HUES64 (cell line): ENCODE results near the gene SF3A1.

Source experiments
- H3K27ac ChIP-seq: 2 replicates; pipeline ENCODE4 v1.7.0; 2013; ENCODE audit warnings: low read depth, low read length, inconsistent platforms
- H3K27me3 ChIP-seq: 2 replicates; pipeline ENCODE4 v1.6.1; 2013; ENCODE audit warnings: mild to moderate bottlenecking, low read length; ENCODE audit not compliant: insufficient read depth
- H3K36me3 ChIP-seq: 2 replicates; pipeline ENCODE4 v1.6.1; 2013; ENCODE audit warnings: mild to moderate bottlenecking, low read length; ENCODE audit not compliant: insufficient read depth
- H3K4me1 ChIP-seq: 2 replicates; pipeline ENCODE4 v1.6.1; 2013; ENCODE audit warnings: mild to moderate bottlenecking, low read length, moderate library complexity; ENCODE audit not compliant: insufficient read depth
- H3K4me3 ChIP-seq: 2 replicates; pipeline ENCODE4 v1.5.1; 2013; ENCODE audit warnings: mild to moderate bottlenecking, low read length, moderate library complexity
- H3K9ac ChIP-seq: 2 replicates; pipeline ENCODE4 v1.6.1; 2013; ENCODE audit warnings: mild to moderate bottlenecking, low read depth, low read length
- H3K9me3 ChIP-seq: 2 replicates; pipeline ENCODE4 v1.6.1; 2013; ENCODE audit warnings: low read depth, low read length; ENCODE audit not compliant: insufficient read depth
- WGBS: fragments of 150-250, 120-280 bp; methylation state at CpG from one replicate; pipeline ENCODE4 v1.1.7; 2013; ENCODE audit warnings: missing lambda C conversion rate; 5-methylcytosine and 5-hydroxymethylcytosine counted together

Gene SF3A1

GRCh38 chr22:30308518-30309230 lies 48.0 kb downstream of the SF3A1 start:
- Histone ChIP-seq H3K27me3 (no peaks in the 10 kb centered on the region), H3K36me3 (no peaks in the 10 kb centered on the region), H3K9me3 (no peaks in the 10 kb centered on the region), H3K9ac (no peak overlapping the region), H3K4me1 (peaks cover 9% of the 10 kb centered on the region; the same call in 1 of the 2 replicates), H3K27ac (no peak overlapping the region), H3K4me3 (no peak overlapping the region)
- WGBS = 92% methylated on average over 5 of the region's 5 CpGs

GRCh38 chr22:30308093-30308492 lies 48.6 kb downstream of the SF3A1 start:
- Histone ChIP-seq H3K9ac (no peak overlapping the region), H3K4me1 (peaks cover 9% of the 10 kb centered on the region; the same call in 1 of the 2 replicates), H3K27ac (no peak overlapping the region)

GRCh38 chr22:30307041-30307574 lies 49.6 kb downstream of the SF3A1 start:
- Histone ChIP-seq H3K9me3 (no peaks in the 10 kb centered on the region), H3K9ac (no peak overlapping the region), H3K36me3 (no peaks in the 10 kb centered on the region), H3K27ac (no peak overlapping the region), H3K4me3 (no peak overlapping the region), H3K27me3 (no peaks in the 10 kb centered on the region), H3K4me1 (peaks cover 9% of the 10 kb centered on the region; the same call in 1 of the 2 replicates)
- WGBS = 93% methylated on average over 4 of the region's 4 CpGs

More at GRCh38 chr22:30308093-30308492, 48.6 kb downstream of the SF3A1 start:
- H3K4me3 ChIP-seq = no peak overlapping the region
- H3K27me3 ChIP-seq = no peaks in the 10 kb centered on the region
- H3K9me3 ChIP-seq = no peaks in the 10 kb centered on the region
- 85% methylated on average over 2 of the region's 2 CpGs for WGBS
- H3K36me3 ChIP-seq = no peaks in the 10 kb centered on the region

- H3K27ac ChIP-seq = no peak overlapping the region
- peaks cover 9% of the 10 kb centered on the region; the same call in 1 of the 2 replicates for H3K4me1 ChIP-seq
- no peaks in the 10 kb centered on the region for H3K27me3 ChIP-seq
- 90% methylated on average over 1 of the region's 1 CpG for WGBS
- no peak overlapping the region for H3K4me3 ChIP-seq
- no peaks in the 10 kb centered on the region for H3K9me3 ChIP-seq
- H3K36me3 ChIP-seq = no peaks in the 10 kb centered on the region
- H3K9ac ChIP-seq = no peak overlapping the region
Measured at GRCh38 chr22:30306627-30307011, 50.1 kb downstream of the SF3A1 start.

GRCh38 chr22:30305906-30306626 lies 50.6 kb downstream of the SF3A1 start:
- no peaks in the 10 kb centered on the region for H3K36me3 ChIP-seq
- peaks cover 7% of the 10 kb centered on the region; the same call in 1 of the 2 replicates for H3K4me1 ChIP-seq
- no peak overlapping the region for H3K4me3 ChIP-seq
- H3K27ac ChIP-seq = no peak overlapping the region
- H3K9me3 ChIP-seq = no peaks in the 10 kb centered on the region
- H3K27me3 ChIP-seq = no peaks in the 10 kb centered on the region
- 81% methylated on average over 3 of the region's 3 CpGs for WGBS
- no peak overlapping the region for H3K9ac ChIP-seq

GRCh38 chr22:30305519-30305905 lies 51.2 kb downstream of the SF3A1 start:
- H3K36me3 ChIP-seq = no peaks in the 10 kb centered on the region
- peaks cover 1% of the 10 kb centered on the region; the same call in 1 of the 2 replicates for H3K4me1 ChIP-seq
- H3K9ac ChIP-seq = no peak overlapping the region
- H3K4me3 ChIP-seq = no peak overlapping the region
- H3K27me3 ChIP-seq = no peaks in the 10 kb centered on the region
- no peak overlapping the region for H3K27ac ChIP-seq
- 69% methylated on average over 4 of the region's 4 CpGs for WGBS
- no peaks in the 10 kb centered on the region for H3K9me3 ChIP-seq

GRCh38 chr22:30304495-30305244 lies 52.0 kb downstream of the SF3A1 start:
- Histone ChIP-seq H3K9me3 (no peaks in the 10 kb centered on the region), H3K27ac (no peak overlapping the region), H3K4me3 (no peak overlapping the region), H3K9ac (no peak overlapping the region), H3K36me3 (no peaks in the 10 kb centered on the region), H3K4me1 (no peaks in the 10 kb centered on the region), H3K27me3 (no peaks in the 10 kb centered on the region)
- 89% methylated on average over 7 of the region's 7 CpGs for WGBS

GRCh38 chr22:30302810-30303138 lies 53.9 kb downstream of the SF3A1 start:
- no peak overlapping the region for H3K27ac ChIP-seq
- 92% methylated on average over 5 of the region's 5 CpGs for WGBS
- no peaks in the 10 kb centered on the region for H3K4me1 ChIP-seq

GRCh38 chr22:30301995-30302809 lies 54.5 kb downstream of the SF3A1 start:
- no peak overlapping the region for H3K4me3 ChIP-seq
- no peaks in the 10 kb centered on the region for H3K27me3 ChIP-seq
- peaks cover 4% of the 10 kb centered on the region; the same call in 1 of the 2 replicates for H3K36me3 ChIP-seq
- H3K9ac ChIP-seq = no peak overlapping the region
- 89% methylated on average over 9 of the region's 9 CpGs for whole genome bisulfite sequencing
- H3K4me1 ChIP-seq = no peaks in the 10 kb centered on the region
- no peaks in the 10 kb centered on the region for H3K9me3 ChIP-seq
- no peak overlapping the region for H3K27ac ChIP-seq

More at GRCh38 chr22:30302810-30303138, 53.9 kb downstream of the SF3A1 start:
- Histone ChIP-seq H3K9ac (no peak overlapping the region), H3K36me3 (peaks cover 4% of the 10 kb centered on the region; the same call in 1 of the 2 replicates), H3K9me3 (no peaks in the 10 kb centered on the region), H3K27me3 (no peaks in the 10 kb centered on the region), H3K4me3 (no peak overlapping the region)

GRCh38 chr22:30299322-30299721 lies 57.4 kb downstream of the SF3A1 start:
- Histone ChIP-seq H3K27ac (no peak overlapping the region), H3K9me3 (no peaks in the 10 kb centered on the region), H3K36me3 (peaks cover 6% of the 10 kb centered on the region), H3K4me3 (no peak overlapping the region), H3K4me1 (no peaks in the 10 kb centered on the region), H3K27me3 (no peaks in the 10 kb centered on the region), H3K9ac (no peak overlapping the region)
- WGBS = 93% methylated on average over 13 of the region's 13 CpGs
